GM21786 (cell line): ENCODE measurements around the gene EHMT1.
"Not testable (repeated sequence)": the region's sequence is repeated elsewhere in the genome, so short reads cannot be mapped to it uniquely, and the experiment has no call there.

Experiments used
- ATAC-seq: cut with Tn5 transposase; IDR thresholded peaks from one replicate; pipeline ENCODE4 v1.9.1; 2021; ENCODE audit not compliant: unreplicated experiment

The EHMT1 gene

DNA sequence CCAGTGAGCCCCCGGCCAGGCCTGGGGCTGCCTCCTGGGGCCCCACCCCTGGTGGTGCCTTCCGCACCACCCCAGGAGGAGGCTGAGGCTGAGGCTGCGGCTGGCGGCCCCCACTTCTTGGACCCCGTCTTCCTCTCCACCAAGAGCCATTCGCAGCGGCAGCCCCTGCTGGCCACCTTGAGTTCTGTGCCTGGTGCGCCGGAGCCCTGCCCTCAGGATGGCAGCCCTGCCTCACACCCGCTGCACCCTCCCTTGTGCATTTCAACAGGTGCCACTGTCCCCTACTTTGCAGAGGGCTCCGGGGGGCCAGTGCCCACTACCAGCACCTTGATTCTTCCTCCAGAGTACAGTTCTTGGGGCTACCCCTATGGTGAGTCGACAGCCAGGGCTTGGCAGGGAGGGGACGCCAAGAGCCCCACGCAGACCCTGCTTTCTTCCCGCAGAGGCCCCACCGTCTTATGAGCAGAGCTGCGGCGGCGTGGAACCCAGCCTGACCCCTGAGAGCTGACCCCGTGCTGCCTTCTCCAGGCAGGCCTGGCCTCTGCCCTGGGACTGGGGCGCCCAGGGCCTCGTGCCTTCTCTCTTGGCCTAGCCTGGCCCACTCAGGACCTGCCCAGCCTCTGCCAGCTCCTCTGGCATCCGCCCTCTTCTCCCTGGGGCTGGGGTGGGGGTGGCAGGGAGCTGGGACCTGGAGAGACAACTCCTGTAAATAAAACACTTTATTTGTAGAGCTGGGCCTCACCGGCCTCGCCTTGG lies 4.0 kb upstream of the EHMT1 start:
- no peak for ATAC-seq

DNA sequence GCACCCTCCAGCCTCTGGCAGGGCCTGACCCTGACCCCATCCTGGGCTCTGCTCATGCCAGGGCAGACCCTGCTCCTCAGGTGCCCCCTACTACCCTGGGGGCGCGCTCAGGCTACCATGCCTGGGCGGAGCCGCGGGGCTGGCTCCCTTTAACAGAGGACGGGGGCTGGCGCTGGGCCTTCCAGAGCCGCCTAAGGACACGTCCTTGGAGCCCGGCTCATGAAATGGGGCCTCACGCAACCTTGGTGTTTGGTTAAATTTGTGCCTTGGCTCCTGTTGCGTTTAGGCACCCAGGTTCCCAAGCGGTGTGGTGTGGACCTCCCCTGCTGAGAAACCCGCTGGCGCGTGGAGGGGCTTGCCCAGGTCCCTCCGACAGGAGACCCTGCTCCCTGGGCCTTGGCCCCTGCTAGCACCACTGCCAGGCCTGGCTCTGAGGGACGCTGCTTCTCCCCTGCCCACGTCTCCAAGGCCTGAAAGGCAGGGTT lies 3.4 kb upstream of the EHMT1 start:
- ATAC-seq = no peak

DNA sequence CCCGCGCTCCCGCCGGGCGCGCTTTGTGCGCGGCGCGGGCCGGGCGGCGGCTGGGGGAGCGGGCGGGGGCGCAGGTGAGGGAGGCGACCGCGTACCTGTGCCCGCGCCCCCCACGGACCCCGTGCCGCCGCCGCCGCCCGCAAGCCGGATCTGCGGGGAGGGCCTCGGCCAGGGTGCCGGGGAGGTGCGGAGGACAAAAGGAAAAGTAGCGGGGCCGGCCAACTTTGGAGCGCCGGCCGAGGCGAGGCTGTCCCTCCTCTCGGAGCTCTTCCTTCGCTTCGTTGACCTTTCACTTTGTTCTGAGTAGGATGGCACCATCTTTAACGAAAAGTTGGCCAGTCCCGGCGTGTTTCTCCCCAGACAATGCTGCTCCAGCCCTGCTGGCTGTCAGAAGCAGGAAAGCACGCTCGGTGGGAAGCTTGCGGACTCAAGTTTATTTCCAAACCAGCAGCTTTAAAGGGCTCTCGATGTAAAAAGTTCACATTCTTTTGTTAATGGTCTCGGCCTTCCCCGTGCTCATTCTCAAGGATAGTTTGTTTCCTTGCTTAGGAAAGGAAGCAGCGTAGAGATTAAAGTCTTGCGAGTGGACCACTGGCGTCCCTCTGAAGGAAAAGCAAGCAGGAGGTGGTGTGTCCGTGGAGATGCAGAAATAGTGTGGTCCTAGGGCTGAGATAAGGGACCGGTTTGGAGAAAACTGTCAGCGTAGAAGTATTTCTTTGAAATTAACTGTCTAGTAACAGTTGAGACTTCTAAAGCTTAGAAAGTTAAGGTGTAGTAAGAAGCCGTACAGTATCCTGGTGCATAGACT lies 639 bp downstream of the EHMT1 start:
- peak; percentile 23 for ATAC-seq

DNA sequence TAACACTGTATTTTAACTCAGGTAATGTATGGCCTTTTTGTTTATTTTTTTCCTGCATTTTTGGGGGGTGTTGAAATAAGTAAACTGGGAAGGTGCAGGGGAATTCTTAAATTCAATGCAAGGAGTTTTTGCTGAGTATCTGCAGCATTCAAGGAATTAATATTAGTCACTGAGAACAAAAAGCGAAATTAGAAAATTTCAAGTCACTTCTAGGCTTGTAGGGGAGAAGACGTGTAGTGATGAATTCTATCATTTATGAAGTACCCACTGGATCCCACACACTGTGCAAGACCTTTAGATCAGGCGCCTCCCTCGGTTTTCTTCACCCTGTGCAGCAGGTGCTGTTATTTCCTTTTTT lies 1.2 kb downstream of the EHMT1 start:
- ATAC-seq = no peak

DNA sequence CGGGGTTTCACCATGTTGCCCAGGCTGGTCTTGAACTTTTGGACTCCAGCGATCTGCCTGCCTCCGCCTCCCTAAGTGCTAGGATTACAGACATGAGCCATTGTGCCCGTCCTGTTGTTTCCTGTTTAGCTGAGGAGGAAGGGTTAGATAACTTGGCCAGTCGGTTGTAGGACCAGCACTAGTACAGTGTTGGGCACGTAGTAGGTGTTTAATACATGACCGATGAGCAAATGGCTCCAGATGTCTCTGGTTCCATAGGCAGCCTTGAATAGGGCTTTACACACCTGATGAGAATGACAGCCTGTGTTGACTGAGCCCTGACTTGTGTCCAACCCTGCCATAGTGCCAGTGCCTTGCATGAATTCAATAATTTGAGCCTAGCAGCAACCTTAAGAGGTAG lies 1.8 kb downstream of the EHMT1 start:
- no peak for ATAC-seq

- ATAC-seq = no peak
Observed at GRCh38 chr9:137621131-137621757, 2.4 kb downstream of the EHMT1 start.

- not testable (repeated sequence) for ATAC-seq
Observed at GRCh38 chr9:137622211-137622610, 3.4 kb downstream of the EHMT1 start.

GRCh38 chr9:137626464-137626863 lies 7.7 kb downstream of the EHMT1 start:
- ATAC-seq = no peak

DNA sequence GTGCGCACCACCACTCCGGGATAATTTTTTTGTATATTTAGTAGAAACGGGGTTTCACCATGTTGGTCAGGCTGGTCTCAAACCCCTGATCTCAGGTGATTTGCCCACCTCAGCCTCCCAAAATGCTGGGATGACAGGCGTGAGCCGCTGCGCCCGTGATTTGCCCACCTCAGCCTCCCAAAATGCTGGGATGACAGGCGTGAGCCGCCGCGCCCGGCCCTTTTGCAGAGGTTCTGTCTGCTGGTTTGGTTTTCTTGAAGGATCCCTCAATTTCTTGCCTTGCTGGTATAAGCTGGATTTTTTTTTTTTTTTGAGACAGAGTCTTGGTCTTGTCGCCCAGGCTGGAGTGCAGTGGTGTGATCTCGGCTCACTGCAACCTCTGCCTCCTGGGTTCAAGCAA lies 8.6 kb downstream of the EHMT1 start:
- not testable (repeated sequence) for ATAC-seq

DNA sequence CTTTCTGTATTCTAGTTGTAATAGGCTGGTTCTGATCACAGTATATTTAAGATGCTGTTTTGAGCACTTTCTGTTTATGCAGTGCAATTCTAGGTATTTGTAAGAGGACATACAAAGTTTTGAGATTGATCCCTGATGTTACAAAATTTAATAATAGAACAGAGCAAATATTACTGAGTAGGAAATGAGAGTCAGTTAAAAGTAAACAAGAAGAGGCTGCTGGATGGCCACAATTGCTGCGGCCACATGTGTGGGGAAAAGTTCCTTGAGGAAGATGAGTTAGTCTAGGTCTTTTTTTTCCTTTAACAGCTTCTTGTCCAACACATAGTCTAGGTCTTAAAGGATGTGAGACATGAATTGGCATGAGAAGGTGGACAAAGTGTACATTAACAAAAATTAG lies 11.3 kb downstream of the EHMT1 start:
- no peak for ATAC-seq

GRCh38 chr9:137630679-137631078 lies 11.9 kb downstream of the EHMT1 start:
- ATAC-seq = no peak

- ATAC-seq = no peak
Observed at GRCh38 chr9:137631345-137632229, 12.8 kb downstream of the EHMT1 start.

GRCh38 chr9:137632230-137633161 lies 13.7 kb downstream of the EHMT1 start:
- ATAC-seq = no peak

- no peak for ATAC-seq
Observed at GRCh38 chr9:137634016-137634415, 15.2 kb downstream of the EHMT1 start.

DNA sequence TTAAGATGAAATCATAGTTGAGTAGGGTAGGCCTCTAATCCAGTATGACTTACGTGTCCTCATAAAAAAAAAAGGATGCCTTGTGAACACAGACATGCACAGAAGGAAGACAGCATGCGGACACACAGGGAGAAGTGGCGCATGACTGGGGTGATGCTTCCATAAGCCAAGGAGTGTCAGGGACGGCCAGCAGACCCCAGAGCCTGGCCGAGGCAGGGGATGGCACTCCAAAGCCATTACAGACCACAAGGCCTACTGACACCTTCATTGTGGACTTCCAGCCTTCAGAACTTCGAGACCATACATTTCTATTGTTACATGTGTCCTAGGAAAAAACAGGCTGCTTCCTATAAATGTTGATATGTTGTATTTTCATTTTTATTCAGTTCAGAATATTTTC lies 19.9 kb downstream of the EHMT1 start:
- no peak for ATAC-seq

DNA sequence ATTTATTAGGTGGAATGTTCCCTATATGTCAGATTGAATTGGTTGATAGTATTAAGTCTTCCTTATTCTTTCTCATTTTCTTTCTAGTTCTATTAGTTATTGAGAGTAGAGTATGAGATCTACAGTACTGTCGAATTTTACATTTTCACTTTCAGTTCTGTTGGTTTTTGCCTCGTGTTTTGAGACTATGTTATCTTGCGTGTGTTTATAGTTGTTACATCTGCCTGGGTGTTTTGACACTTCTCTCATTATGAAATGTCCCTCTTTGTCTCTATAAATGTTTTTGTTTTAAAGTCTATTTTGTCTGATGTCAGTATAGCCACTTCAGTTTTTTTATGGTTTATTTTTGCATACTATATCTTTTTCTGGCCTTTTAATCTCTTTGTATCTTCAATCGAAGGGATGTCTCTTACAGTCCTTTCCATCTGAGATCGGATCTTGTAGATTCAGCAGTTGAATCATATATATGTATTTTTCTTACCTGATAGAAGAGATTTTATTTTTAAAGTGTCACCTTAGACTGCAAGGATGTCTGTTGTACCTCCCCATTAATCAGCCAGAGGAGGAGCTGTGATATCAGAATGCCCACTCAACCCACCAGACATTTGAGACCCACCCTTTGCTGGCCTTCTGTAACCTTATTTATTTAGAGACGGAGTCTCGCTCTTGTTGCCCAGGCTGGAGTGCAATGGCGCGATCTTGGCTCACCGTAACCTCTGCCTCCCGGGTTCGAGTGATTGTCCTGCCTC lies 20.7 kb downstream of the EHMT1 start:
- no peak for ATAC-seq

- ATAC-seq = no peak
Observed at GRCh38 chr9:137640862-137641261, 22.1 kb downstream of the EHMT1 start.

- ATAC-seq = no peak
Observed at GRCh38 chr9:137642118-137642601, 23.4 kb downstream of the EHMT1 start.

- no peak for ATAC-seq
Observed at GRCh38 chr9:137642892-137643291, 24.1 kb downstream of the EHMT1 start.
